GM21367 (cell line): ENCODE results near the gene PLA2G4F.

Experiments used
- ATAC-seq: cut with Tn5 transposase; IDR thresholded peaks from one replicate; pipeline ENCODE4 v1.9.1; 2021; ENCODE audit not compliant: unreplicated experiment

Gene PLA2G4F

DNA sequence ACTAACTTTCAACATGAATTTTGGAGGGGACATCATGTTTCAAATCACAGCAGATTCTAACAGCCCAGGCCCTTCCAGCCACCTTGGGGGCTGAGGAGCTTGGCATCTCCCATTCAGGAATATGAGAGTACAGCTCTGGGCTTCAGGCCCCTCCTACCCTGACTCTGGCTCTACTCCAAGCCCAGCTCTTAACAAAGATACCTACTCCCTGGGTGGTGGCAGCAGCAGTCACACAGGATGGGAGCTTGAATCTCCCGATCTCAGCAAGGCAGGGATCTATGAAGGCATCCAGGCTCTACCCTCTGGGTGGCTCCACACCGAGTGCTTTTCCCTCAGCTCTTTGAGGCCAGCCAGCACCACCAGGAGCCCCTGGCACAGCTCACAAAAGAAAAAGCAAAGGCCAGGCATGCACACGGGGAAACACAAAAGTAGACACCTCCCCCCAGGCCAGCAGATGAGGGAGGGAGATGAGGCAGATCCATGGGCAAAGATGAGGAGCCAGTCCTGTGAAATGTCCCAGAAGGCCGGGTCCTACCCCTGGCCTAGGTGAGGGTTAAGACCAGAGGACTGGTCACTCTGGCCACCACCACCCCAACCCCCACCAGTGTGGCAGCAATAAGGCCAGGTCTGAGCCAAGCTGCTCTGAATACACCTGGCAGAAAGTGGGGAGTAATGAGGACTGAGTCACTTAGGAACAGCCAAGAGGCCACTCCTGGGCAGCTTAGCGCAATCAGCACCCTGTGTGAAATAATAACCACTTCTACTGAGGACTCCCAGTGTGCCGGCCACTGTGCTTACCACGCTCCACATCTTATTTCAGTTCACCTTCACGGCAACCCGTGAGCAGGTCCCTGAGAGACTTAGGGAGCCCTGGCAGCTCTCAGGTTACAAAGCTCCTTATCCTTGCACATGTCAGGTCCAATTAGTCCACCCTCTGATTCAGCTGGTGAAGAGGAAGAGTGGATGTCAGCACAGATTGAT is 24.3 kb downstream of the PLA2G4F start:
- no peak for ATAC-seq

DNA sequence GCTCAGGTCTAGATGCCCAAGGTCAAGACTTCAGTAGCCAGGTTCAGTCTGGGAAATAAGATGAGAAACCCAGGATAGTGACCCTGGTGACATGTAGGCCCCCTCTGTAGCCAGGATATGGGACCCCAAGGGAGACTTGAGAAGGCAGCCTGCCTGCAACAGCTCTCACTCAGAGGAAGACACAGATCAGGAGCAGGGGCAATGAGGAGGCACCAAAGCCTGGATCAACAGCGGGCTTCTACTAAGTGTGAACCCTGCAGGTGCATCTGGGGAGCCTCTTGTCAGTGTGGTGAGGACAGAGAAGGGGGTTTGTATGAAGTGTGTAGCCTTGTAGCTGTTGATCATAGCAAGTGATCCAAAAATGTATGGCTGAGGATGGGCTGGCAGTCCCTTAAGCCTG is 25.4 kb downstream of the PLA2G4F start:
- ATAC-seq, result no peak

DNA sequence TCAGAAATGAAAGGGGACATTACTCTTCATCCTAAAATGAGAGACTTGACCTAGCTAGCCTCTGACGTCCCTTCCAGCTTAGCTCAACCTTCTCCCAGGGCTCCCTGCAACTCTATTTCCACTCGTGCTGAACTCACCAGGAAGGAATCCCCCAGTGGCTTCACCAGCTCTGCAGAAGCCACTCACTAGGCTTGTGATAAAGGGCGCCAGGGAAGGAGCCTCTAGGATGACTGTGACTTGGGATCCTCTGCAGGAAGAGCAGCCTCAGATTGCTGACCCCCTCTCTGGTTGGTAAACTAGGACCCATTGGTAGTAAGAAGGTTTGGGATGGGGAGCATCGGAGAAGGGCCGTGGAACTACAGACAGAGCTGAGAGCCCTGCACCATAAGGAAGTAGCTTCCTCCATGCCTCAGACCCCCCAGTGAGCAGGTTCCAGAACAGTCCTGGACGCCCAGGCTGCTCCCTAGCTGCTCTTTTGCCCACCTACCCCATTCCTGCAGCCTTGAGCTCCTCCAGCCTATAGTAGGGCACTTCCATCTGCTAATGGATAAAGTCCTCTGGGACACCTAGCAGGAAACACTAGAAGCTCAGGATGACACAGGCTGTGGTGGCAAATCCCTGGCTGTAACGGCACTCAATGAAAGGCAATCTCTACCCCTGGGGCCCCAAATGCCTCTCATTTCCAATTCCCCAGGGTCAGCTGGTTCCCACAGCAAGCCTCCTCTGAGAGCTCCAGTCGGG is 26.0 kb downstream of the PLA2G4F start:
- ATAC-seq, result no peak

DNA sequence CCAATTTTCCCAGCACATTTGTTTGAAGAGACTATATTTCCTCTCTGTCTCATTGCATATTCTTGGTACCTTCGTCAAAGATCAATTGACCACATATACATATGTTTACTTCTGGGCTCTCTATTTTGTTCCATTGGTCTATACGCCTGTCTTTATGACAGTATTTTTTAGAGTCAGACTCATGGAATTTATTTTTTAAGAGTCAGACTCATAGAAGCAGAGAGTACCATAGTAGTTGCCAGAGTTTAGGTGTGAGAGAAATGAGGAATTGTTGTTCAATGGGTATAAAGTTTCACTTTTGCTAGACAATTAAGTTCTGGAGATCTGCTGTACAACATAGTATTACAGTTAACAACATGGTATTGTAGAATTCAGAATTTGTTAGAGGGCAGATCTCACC is 27.1 kb downstream of the PLA2G4F start:
- ATAC-seq, result no peak

DNA sequence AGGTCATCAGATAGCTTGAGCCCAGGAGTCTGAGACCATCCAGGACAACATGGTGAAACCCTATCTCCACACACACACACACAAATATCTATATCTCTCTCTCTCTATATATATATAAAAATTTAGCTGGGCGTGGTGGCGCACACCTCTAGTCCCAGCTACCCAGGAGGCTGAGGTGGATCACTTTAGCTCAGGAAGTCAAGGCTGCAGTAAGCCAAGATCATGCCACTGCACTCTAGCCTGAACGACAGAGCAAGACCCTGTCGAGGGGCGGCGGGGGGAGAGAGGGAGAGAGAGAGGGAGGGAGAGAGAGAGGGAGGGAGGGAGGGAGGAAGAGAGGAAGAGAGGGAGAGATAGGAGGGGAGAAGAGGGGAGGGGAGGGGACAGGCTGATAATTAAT is 28.0 kb downstream of the PLA2G4F start:
- ATAC-seq, result no peak

DNA sequence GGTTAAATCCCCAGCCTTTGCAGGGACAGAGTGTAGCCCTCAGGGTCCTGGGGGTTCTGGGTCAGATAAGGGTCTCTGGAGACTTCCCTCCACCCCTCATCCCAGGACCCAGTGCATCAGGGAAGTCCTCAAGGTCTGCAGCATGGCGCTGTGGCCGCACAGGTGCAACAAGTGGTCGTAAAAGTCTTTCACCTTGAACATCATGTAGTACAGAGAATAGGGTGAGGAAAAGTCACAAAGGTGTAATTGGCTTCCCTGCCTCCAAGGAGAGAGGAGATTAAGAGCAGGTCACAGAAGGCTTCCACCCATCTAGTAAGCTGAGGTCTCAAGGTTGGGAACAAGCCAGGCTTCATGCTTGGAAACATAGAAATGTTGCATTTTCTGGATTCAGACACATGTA is 32.9 kb downstream of the PLA2G4F start:
- no peak for ATAC-seq

DNA sequence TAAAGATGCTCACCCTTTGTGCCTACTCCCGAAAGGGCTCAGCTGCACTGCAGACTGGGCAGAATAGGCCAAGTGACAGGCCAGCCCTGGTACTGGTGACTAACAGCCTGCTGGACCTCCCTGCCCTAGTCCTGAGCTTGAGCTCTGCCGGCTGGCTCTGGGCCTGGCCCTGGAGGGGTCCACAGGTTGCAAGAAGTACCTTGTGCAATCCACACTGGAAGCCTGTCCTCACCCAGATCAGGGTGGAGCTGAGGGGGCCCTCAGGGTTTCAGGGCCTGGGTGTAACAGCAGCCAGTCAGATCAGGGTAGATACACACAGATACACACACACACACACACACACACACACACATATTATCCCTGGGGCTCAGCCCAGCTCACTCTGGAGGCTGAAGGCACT is 34.8 kb downstream of the PLA2G4F start:
- no peak for ATAC-seq

DNA sequence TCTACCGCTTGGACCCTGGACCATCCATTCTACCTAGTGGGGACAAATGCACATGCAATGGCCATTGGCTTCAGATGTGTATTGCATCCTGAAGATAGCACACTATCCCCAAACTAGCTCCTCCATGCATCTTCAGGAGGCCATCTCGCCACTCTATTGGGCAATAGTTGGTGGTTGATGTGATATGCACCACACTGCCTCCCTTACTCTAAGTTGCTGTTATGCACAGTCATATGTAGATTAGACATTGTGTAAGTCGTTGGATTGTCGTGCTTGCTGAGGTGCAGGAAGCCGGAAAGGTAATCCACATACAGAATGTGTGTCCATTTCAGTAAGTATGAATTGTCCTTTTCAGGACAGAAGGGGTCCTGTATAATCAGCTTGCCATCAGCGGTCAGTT is 35.4 kb downstream of the PLA2G4F start:
- no peak for ATAC-seq

DNA sequence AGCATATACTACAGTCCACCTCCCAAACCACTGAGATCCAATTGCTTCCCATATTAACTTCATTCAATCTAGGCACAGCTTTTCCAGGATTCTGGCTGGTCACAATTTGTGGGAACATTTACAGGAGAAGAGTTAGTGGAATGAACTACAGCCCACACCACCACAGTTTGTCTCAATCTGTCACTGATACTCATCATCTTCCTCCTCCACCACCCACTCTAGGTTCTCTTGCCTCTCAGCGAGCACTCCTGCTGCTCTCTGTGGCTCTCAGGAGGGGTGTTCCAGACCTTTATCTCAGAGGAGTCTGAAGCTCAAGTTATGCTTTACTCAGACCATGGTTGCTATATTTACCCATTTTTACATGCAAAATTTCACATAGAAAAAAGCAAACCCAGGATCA is 36.2 kb downstream of the PLA2G4F start:
- no peak for ATAC-seq

DNA sequence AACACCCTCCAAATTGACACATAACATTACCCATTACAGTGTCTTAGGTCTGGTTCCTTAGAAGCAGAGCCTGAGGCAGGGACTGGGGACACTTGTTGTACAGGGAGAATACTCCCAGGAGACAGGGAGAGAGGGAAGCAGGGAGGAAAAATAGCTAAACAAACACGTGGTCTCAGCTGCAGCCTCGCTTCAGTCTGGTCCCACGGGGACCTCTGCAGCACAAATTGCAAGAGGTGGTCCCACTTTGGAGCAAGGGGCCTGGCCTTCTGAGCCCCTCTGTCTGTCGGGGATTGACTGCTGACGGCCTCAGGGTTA is 37.0 kb downstream of the PLA2G4F start:
- ATAC-seq, result no peak

DNA sequence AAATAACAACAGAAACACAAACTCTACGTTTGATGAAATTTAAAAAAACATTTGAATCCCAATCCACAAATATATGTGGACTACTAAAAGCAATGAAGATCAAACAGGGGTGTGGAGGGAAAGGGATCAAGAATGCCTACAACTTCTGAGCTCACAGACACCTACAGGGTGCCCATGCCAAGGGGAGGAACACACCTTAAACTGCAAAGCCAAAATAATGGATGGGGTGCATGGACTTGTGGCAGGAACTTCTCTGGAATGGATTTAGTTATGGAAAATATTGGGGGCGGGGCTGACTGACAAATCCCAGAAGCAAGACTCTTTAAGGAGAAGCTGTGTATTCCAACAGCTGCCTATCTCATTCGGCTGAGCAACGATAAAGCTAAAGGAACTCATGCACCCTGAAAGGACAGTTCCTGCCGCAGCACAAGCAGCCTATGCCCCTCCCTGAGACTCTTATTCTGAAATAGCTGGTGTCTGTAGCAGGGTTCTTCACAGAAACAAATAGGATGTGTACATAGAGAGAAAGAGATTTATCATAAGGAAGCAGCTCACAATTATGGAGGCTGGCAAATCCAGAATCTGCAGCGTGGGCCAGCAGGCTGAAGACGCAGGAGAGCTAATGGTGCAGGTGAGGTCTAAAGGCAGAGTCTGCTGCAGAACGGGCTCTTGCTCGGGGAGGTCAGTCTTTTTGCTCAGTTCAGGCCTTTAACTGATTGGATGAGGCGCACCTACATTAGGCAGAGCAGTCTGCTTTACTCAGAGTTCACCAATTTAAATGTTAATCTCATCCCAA is 37.6 kb downstream of the PLA2G4F start:
- ATAC-seq, result no peak

DNA sequence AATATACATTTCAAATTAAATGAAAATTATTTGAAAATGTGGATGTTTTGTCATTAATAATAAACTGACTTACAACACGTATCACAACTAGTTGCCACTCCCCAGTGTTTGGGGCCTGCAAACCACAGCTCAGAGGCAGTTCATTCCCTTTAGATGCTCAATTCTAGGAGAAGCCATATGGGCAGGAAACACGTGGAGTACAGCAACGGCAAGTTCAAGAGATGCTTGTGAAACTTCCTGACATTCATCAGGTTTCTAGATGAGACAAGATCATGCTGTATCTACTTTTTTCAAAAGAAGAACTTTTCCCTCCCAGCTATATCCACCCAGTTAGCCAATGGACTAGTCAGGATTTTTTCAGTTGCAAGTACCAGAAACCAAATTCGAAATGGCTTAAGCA is 44.5 kb downstream of the PLA2G4F start:
- no peak for ATAC-seq

DNA sequence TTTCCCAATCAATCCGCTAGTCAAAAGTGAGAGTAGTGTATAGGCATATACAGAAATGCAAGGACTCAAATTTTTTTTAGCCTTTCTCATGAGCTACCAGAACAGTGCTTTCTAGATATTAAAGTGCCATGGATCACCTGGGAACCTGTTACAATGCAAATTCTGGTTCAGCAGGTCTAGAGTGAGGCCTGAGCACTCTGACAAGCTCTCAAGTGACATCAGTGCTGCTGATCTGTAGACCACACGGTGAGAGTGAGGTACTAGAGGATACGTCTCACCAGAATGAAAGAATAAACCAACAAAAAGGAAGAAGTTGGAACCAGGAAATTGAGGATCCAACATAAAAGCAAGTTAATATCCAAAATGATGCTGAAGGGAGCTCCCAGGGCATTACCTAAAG is 46.1 kb downstream of the PLA2G4F start:
- ATAC-seq, result no peak

DNA sequence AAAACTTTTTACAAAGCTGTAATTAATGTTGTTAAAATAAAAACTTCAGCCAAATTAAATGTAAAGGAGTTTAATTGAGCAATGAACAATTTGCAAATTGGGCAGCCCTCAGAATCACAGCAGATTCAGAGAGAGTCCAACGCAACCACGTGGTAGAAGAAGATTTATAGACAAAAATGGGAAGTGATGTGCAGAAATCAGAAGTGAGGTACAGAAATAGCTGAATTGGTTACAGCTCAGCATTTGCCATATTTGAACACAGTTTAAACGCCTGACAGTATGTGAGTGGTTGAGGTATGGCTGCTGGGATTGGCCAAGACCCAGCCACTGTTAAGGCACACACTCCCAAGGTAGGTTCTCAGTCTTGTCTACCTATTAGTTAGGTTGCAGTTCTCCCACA is 47.6 kb downstream of the PLA2G4F start:
- ATAC-seq, result no peak

DNA sequence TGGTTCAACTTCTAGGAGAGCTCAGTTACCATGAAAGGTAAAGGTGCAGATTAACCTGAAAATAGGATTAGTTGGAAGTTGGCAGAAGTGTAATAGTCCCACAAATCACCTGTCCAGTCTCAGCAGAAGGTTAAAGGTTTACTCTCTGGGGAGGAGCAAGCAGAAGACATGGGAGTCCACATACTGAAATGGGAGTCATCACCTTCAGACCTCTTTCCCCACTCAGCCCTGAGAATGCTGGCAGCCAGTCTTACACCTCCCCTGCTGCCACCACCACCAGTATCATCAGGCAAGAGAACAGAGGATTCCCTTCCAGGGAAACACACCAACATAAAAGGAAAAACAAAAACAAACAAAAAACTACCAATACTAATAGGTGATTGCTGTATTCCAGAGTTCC is 48.2 kb downstream of the PLA2G4F start:
- ATAC-seq, result no peak

DNA sequence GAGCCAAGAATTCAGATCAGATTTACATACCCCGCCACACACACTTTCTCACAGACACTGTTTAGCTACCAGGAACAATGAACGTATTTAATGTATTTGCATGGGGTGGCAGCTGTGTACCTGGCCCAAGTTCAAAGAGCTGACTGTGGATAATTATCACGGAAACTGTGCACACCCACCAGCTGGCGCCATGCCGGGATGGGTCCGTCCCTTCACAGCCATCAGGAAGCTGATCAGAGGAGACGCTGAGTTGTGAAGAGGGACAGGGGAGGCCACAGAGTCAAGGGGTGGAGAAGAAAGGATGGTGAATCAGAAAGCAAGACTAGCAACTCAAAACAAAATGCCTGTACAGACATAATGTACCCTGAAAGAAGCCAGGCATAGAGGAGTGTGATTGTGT is 49.0 kb downstream of the PLA2G4F start:
- ATAC-seq, result no peak

DNA sequence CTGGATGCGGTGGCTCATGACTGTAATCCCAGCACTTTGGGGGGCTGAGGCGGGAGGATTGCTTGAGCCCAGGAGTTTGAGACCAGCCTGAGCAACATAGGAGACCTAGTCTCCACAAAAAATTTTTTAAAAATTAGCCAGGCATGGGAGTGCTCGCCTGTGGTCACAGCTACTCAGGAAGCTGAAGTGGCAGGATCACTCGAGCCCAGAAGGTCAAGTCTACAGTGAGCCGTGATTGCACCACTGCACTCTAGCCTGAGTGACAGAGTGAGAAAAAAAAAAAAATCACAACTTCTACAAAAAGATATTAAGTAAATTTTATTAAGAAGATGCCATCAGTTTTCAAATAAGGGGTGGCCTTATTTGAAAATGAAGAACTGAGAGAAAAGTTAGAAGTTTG is 50.1 kb downstream of the PLA2G4F start:
- no peak for ATAC-seq

DNA sequence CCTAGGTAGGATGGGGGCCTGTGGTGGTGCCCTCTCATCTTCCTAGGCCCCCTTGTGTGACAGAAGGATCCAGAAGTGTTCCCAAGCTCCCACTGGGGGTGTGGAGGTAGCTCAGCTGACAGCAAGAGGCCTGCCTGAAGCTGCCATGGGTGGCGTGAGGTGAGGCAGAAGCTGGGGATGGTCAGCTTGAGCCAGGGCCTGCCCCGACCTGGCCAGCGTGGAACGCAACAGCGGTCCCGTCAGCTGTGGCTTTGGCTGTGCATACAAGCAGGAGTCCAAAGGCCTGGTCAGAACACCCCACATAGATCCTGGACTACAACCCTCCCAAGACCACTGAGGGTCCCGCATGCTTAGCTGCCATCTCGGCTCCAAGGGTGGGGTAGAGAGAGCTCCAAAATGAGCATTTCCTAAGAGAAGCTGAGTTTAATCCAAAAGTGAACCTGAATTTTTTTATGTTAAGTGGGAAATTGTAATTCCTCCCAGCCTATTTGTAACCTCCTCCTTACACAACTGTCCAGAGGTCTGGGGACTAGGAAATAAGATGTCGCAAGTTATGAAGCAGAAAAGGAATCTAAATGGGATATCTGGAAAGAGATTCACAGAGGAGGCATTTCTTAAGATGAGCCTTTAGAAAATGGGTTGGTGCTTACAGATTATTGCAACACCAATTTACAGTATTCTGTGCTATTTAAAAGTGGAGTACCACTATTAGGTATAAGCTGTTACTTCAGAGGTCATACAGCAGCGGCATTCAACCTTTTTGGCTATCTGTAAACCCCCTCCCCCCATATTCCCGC is 52.1 kb downstream of the PLA2G4F start:
- ATAC-seq, result no peak

DNA sequence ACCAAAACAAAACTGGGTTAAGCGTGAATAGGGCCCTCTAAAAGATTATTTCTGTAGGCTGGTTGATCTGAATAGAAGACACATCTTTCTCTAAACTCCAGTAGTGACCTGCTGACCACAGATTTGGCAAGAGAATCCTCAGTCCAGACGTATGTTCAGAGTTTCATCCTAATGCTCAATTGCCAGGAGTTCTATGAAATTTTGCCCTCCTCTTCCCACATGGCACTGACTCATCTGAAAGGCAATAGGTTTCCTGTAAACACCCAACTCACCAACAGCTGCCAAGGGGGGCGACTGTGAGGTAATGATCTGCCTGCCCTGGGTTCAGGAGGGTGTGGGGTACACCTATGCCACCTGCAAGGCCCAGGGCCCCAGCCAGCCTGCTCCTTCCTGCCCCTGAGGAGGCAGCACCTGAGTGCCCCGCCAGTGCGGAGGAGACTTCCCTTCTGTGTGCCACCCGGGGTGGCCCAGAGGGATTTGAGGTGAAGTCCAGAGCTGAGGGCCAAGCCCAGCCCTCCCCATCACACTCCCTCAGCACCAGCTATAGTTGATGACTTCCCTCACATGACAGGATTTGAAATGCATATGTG is 53.7 kb downstream of the PLA2G4F start:
- no peak for ATAC-seq

DNA sequence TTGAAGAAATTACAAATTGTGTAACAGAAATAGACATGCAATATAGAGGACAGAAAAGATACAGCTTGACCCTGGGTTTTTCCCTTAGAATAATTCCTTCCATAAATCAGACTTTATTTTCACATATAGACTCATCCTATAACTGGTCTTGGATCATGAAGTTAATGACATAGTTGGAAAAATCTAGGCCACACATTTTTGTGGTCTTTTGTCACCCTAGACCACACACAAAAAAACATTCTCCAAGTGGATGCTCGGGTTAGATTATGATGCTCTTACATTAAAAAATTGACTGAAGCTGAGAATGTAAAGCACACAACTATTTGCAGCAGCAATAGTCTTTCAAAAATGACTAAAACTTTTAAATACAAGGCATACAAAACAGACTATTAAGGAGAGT is 54.6 kb downstream of the PLA2G4F start:
- no peak for ATAC-seq
